ENCODE results near the gene KRTAP5-4.
A peak's percentile ranks its signal among the peaks of the same experiment; 100 is the strongest.

The KRTAP5-4 gene

DNA sequence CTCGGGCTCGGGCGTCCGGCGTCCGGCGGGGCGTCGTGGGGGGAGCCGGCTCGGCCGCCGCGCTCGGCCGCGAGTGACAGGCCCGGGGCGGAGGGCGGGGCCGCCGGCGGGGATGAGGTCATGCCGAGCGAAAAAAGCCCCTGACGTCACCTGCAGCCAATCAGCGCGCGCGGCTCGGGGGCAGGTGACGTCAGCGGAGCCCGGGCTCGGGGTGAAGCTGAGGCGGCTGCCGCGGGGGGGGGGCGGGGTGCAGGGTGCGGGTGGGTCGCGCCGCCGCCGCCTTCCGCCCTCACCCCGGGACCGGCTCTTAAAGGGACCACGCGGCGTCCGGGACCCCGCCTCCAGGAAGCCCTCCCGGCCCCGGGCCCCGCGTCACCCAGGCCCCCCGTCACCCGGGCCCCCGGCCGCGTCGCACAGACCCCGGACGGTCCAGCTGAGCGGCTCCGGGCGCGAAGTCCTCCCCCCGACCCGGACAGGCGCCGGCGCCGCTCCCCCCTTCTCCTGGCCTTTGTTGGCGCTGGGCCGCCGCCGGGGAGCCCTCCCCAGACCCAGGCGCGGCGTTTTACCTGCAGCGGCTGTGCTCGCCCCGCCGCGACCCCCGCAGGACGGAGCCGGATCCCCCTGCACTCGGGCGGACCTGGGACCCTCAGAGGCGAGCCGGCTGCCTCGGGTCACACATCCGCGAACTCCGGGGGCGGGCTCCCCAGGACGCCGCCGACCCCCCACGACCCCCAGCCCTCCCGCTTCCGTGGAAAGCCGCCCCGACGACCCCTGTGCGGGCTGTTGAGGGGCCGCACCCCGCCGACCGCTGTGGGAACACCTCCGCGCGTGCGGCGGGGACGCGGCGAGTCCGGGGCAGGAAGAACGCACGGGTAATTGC is 49.5 kb downstream of the KRTAP5-4 start, which contains the start of gene DUSP8:
DUSP8 (minus strand) TSS at position 75 of the 880 bp plus-strand sequence. CDS start 6,445 bp downstream, outside the sequence.
- DNase-seq (ENCODE audit: low spot score) = peak; percentile 83

DNA sequence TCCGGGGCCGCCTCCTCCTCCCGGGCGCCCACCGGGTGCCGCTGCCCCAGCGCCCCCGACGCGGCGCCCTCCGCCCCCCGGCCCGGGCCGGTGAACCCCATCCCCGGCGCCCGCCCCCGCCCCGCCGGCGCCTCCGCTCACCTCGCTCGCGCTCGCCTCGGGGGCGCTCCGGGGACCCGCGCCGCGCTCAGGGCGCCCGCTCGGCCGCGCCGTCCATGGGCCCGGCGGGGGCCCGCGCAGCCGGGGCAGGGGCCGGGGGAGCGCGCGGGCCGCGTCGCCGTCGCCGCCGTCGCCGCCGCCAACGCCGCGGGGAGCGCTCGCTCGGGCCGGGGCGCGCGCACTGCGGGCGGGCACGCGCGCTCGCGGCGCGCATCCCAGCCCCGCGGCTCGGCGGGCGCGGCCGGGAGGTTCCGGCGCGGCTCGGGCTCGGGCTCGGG is 50.2 kb downstream of the KRTAP5-4 start:
- no peak for DNase-seq (ENCODE audit: low spot score)

All from activated CD4-positive, alpha-beta T cell treated with anti-CD3 and anti-CD28 coated beads, Interleukin-2, Interleukin-4, amounts not matched to agents 100 ng/mL and 50 ng/mL, durations not matched to agents 16 hours and 8 hours (primary cell).